ENCODE measurements around the gene ANXA10.
"Not testable (repeated sequence)": the region's sequence is repeated elsewhere in the genome, so short reads cannot be mapped to it uniquely, and the experiment has no call there.

Gene ANXA10

GRCh38 chr4:168203233-168203911 lies 111.0 kb downstream of the ANXA10 start:
- no peak for TF ChIP-seq CTCF (IDR thresholded peaks at IDR 0.05; ENCODE audit: borderline replicate concordance, insufficient read depth, low read depth, low read length)
- no peak overlapping the region for H3K4me3 ChIP-seq (ENCODE audit: low read depth, low read length)

GRCh38 chr4:168208957-168209614 lies 116.7 kb downstream of the ANXA10 start:
- TF ChIP-seq CTCF (IDR thresholded peaks at IDR 0.05; ENCODE audit: borderline replicate concordance, insufficient read depth, low read depth, low read length) = no peak

GRCh38 chr4:168212656-168213055 lies 120.3 kb downstream of the ANXA10 start:
- TF ChIP-seq CTCF (IDR thresholded peaks at IDR 0.05; ENCODE audit: borderline replicate concordance, insufficient read depth, low read depth, low read length) = no peak
- no peak overlapping the region for H3K4me3 ChIP-seq (ENCODE audit: low read depth, low read length)

More at GRCh38 chr4:168208957-168209614, 116.7 kb downstream of the ANXA10 start:
- no peak overlapping the region for H3K4me3 ChIP-seq (ENCODE audit: low read depth, low read length)

- not testable (repeated sequence) for H3K4me3 ChIP-seq (ENCODE audit: low read depth, low read length)
These were observed 121.2 kb downstream of the ANXA10 start for GRCh38 chr4:168213511-168213910.

GRCh38 chr4:168218645-168219044 lies 126.3 kb downstream of the ANXA10 start:
- TF ChIP-seq CTCF (IDR thresholded peaks at IDR 0.05; ENCODE audit: borderline replicate concordance, insufficient read depth, low read depth, low read length) = no peak
- no peak overlapping the region for H3K4me3 ChIP-seq (ENCODE audit: low read depth, low read length)

- no peak for TF ChIP-seq CTCF (IDR thresholded peaks at IDR 0.05; ENCODE audit: borderline replicate concordance, insufficient read depth, low read depth, low read length)
- no peak overlapping the region for H3K4me3 ChIP-seq (ENCODE audit: low read depth, low read length)
These were observed 128.6 kb downstream of the ANXA10 start for GRCh38 chr4:168220893-168221292.

- no peak overlapping the region for H3K4me3 ChIP-seq (ENCODE audit: low read depth, low read length)
- TF ChIP-seq CTCF (IDR thresholded peaks at IDR 0.05; ENCODE audit: borderline replicate concordance, insufficient read depth, low read depth, low read length) = no peak
These were observed 129.0 kb downstream of the ANXA10 start for GRCh38 chr4:168221301-168221700.

Measured in GM12875 (cell line).